SU-DHL-6 (cell line): Measurements from ENCODE around the gene CCDC136.

Experiments
- H2AFZ ChIP-seq: fragments of 200-600 bp; sonication (generic); 2 replicates; pipeline ENCODE4 v1.6.1; 2014; ENCODE audit warnings: low read depth, mild to moderate bottlenecking, moderate library complexity, mixed read lengths, antibody characterized with exemption, low read length; ENCODE audit not compliant: severe bottlenecking
- H3F3A ChIP-seq: fragments of 200-600 bp; shearing (Covaris generic); 2 replicates; pipeline ENCODE4 v1.6.0; 2016; ENCODE audit warnings: antibody characterized with exemption, mild to moderate bottlenecking; ENCODE audit not compliant: insufficient read depth
- H3K27ac ChIP-seq: fragments of 200-600 bp; sonication (generic); 2 replicates; pipeline ENCODE4 v1.5.1; 2016; ENCODE audit warnings: low read depth, mild to moderate bottlenecking, low read length, moderate library complexity, mixed read lengths
- H3K27me3 ChIP-seq: fragments of 200-600 bp; sonication (generic), shearing (Covaris generic); 2 replicates; pipeline ENCODE4 v1.6.0; 2014; ENCODE audit warnings: mild to moderate bottlenecking, low read length
- H3K36me3 ChIP-seq: fragments of 200-600 bp; sonication (generic); 2 replicates; pipeline ENCODE4 v1.6.1; 2014; ENCODE audit warnings: mild to moderate bottlenecking, low read length, mixed read lengths
- H3K4me2 ChIP-seq: fragments of 300-600, 200-600 bp; shearing (Covaris generic), sonication (generic); 2 replicates; pipeline ENCODE4 v1.6.0; 2014; ENCODE audit warnings: low read length, low read depth, mild to moderate bottlenecking; ENCODE audit not compliant: poor library complexity, severe bottlenecking
- H3K4me3 ChIP-seq: fragments of 200-600 bp; sonication (generic); 2 replicates; pipeline ENCODE4 v1.5.1; 2014; ENCODE audit warnings: antibody characterized with exemption, low read length, mild to moderate bottlenecking, mixed read lengths; ENCODE audit not compliant: insufficient read depth, poor library complexity, severe bottlenecking
- H3K79me2 ChIP-seq: fragments of 200-600 bp; sonication (generic); 2 replicates; pipeline ENCODE4 v1.6.1; 2014; ENCODE audit warnings: mild to moderate bottlenecking, low read length, moderate library complexity; ENCODE audit not compliant: insufficient read depth
- H3K9ac ChIP-seq: fragments of 200-600 bp; sonication (generic); 2 replicates; pipeline ENCODE4 v1.7.0; 2014; ENCODE audit warnings: mild to moderate bottlenecking, low read length
- H3K9me2 ChIP-seq: fragments of 200-600 bp; sonication (generic); replicated peaks from 2 replicates; pipeline ENCODE4 v1.6.1; 2014; ENCODE audit warnings: low read length; ENCODE audit not compliant: insufficient read depth
- H3K9me3 ChIP-seq: fragments of 200-600 bp; sonication (generic); 2 replicates; pipeline ENCODE4 v1.6.1; 2014; ENCODE audit warnings: low read length, mixed read lengths; ENCODE audit not compliant: insufficient read depth
- H4K20me1 ChIP-seq: fragments of 200-600 bp; sonication (generic); 2 replicates; pipeline ENCODE4 v1.6.1; 2014; ENCODE audit warnings: low read depth, mild to moderate bottlenecking, antibody characterized with exemption, low read length, moderate library complexity, mixed read lengths
- EZH2phosphoT487 ChIP-seq: fragments of 200-600 bp; sonication (generic), shearing (Covaris generic); conservative IDR thresholded peaks from 2 replicates; pipeline ENCODE4 v1.6.1; 2018; ENCODE audit warnings: mild to moderate bottlenecking, antibody characterized with exemption, low read length, moderate library complexity, mixed read lengths
- TF ChIP-seq, protein P1 (sequence below): fragments of 200-600 bp; sonication (generic); IDR thresholded peaks from one replicate; pipeline ENCODE4 v1.5.1; 2017; ENCODE audit warnings: antibody characterized with exemption, mild to moderate bottlenecking, low read length, moderate library complexity; ENCODE audit not compliant: insufficient read depth, poor library complexity, severe bottlenecking

The CCDC136 gene

DNA sequence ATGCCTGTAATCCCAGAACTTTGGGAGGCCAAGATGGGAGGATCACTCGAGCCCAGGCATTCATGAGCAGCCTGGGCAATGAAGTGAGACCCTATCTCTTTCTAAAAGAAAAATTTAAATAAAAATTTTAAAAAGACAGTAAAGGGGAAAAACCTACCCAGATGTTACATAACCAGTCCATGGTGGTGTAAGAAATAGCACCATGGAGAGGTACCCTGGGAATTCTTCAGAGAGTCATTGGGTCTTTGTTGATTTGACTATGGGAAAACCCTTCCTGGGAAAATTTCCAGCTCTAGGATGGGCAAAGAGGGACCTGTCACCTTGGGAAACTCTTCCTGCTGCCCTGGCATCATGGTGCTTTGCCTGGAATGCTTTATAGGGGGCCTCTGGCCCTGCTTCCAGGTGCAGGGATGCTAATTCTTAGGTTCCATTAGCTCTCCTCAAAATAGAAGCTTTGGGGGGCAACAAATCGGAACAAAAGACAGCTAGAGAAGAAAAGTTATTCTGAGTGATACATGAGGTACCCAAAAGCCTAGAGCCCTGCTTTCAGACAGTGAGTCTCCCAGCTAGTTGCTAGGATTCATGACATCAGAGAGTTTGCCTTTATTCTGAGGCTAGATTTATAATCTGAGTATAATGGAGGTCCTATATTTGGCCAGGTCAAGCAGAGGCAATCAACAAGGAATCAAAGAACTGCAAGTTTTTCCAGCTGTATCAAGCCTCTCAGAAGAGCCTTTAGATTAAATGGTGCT lies 10.1 kb downstream of the CCDC136 start:
- Histone ChIP-seq H3K36me3 (no peaks in the 10 kb centered on the region), H3K4me2 (no peak overlapping the region), H3K79me2 (no peaks in the 10 kb centered on the region), H3K27me3 (no peaks in the 10 kb centered on the region), H3K27ac (no peak overlapping the region), H4K20me1 (no peaks in the 10 kb centered on the region), H3K9me2 (no peaks in the 10 kb centered on the region), H2AFZ (no peak overlapping the region), H3F3A (no peaks in the 10 kb centered on the region), H3K4me3 (no peak overlapping the region), H3K9me3 (no peaks in the 10 kb centered on the region), H3K9ac (no peak overlapping the region)
- no peak for TF ChIP-seq EZH2phosphoT487
- TF ChIP-seq, protein P1, sequence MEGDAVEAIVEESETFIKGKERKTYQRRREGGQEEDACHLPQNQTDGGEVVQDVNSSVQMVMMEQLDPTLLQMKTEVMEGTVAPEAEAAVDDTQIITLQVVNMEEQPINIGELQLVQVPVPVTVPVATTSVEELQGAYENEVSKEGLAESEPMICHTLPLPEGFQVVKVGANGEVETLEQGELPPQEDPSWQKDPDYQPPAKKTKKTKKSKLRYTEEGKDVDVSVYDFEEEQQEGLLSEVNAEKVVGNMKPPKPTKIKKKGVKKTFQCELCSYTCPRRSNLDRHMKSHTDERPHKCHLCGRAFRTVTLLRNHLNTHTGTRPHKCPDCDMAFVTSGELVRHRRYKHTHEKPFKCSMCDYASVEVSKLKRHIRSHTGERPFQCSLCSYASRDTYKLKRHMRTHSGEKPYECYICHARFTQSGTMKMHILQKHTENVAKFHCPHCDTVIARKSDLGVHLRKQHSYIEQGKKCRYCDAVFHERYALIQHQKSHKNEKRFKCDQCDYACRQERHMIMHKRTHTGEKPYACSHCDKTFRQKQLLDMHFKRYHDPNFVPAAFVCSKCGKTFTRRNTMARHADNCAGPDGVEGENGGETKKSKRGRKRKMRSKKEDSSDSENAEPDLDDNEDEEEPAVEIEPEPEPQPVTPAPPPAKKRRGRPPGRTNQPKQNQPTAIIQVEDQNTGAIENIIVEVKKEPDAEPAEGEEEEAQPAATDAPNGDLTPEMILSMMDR, result no peak

DNA sequence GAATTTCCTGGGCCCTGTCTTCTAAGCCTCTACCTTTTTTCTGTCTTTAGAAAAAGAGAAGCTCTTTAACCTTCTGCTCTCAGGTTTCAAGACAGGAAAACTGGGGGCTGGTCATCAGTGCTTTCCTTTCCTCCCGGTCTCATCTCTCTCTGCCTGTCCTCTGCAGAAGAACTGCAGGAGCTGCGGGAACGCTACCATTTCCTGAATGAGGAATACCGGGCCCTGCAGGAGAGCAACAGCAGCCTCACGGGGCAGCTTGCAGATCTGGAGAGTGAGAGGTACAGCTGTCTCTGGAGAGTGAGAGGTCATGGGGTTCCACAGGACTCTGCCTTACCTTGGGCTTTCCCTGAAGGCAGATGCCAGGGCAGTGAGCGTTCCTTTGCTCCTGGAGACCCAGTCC lies 12.7 kb downstream of the CCDC136 start:
- TF ChIP-seq EZH2phosphoT487, result no peak
- TF ChIP-seq, protein P1, result no peak
- Histone ChIP-seq H3K36me3 (no peaks in the 10 kb centered on the region), H2AFZ (no peak overlapping the region), H3K9me3 (no peaks in the 10 kb centered on the region), H3K27ac (no peak overlapping the region), H4K20me1 (no peaks in the 10 kb centered on the region), H3F3A (no peaks in the 10 kb centered on the region), H3K27me3 (no peaks in the 10 kb centered on the region), H3K9me2 (no peaks in the 10 kb centered on the region), H3K4me3 (no peak overlapping the region), H3K9ac (no peak overlapping the region), H3K79me2 (no peaks in the 10 kb centered on the region), H3K4me2 (no peak overlapping the region)

DNA sequence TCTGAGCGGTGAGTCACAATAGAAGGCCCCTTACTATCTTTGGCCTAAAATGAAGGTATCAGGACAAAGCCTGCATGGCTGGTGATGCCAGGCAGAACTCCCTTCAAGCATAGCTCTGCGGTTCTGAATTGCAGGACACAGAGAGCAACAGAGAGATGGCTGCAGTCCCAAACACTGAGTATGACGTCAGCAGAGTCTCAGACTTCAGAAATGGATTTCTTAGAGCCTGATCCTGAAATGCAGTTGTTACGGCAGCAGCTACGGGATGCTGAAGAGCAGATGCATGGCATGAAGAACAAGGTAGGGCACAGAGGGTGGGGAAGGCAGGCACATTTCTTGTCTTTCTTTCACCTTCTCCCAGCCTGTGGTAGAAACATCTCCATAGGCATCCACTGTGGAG lies 13.5 kb downstream of the CCDC136 start:
- H4K20me1 ChIP-seq, result no peaks in the 10 kb centered on the region
- H3K4me3 ChIP-seq, result no peak overlapping the region
- no peak for TF ChIP-seq EZH2phosphoT487
- TF ChIP-seq, protein P1, result no peak
- no peak overlapping the region for H3K4me2 ChIP-seq
- no peak overlapping the region for H2AFZ ChIP-seq
- no peaks in the 10 kb centered on the region for H3K9me2 ChIP-seq
- no peaks in the 10 kb centered on the region for H3F3A ChIP-seq
- H3K9me3 ChIP-seq, result no peaks in the 10 kb centered on the region
- H3K36me3 ChIP-seq, result no peaks in the 10 kb centered on the region
- no peaks in the 10 kb centered on the region for H3K27me3 ChIP-seq
- no peak overlapping the region for H3K27ac ChIP-seq
- H3K9ac ChIP-seq, result no peak overlapping the region
- H3K79me2 ChIP-seq, result no peaks in the 10 kb centered on the region
